ENCODE measurements around the gene SEL1L2.

DNA sequence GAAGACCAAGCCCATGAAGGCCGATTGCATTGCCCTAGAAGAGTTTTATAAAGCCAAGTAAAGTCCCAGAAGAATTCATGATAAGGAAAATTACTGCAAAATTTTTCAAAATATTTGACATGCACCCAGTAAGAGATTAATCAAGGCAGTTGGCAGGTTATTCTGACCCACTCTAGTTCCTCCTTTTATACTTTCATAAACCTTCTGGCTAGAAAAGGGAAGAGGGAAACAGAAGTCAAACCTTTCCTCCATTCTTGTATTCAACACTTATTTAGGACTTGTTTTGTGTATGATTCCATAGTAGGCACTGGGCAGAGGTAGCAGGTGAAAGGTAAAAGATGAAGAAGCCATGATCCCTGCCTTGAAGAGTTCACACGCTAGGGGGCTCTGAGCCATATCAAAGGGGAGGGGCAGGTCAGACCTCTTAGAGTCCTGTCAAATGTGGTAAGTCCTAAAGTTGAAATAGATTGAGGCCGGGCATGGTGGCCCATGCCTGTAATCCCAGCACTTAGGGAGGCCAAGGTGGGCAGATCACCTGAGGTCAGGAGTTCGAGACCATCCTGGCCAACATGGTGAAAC, 120.2 kb downstream of the SEL1L2 start:
- TF ChIP-seq POLR2AphosphoS5 (IDR thresholded peaks at IDR 0.05) (no peak), POLR2A (IDR thresholded peaks at IDR 0.05) (no peak)

Measured in spleen (tissue), 3 donors.